ENCODE measurements around the gene CWF19L1.

- TF ChIP-seq CTCF (IDR thresholded peaks at IDR 0.05): no peak
- TF ChIP-seq POLR2A (IDR thresholded peaks at IDR 0.05): no peak
These were observed 65.9 kb downstream of the CWF19L1 start for GRCh38 chr10:100201549-100201948.

Measured in esophagus squamous epithelium (tissue), 4 donors.